ENCODE results near the gene PATJ. TPM values are rescaled to one million over a fixed set of nuclear protein-coding genes. Genes with fewer than 3 reads are reported as not detected.
"Not testable (repeated sequence)": the region's sequence is repeated elsewhere in the genome, so short reads cannot be mapped to it uniquely, and the experiment has no call there.

The PATJ gene
- total RNA-seq, 1 experiment from 2014 or later, result 48.8 TPM

DNA sequence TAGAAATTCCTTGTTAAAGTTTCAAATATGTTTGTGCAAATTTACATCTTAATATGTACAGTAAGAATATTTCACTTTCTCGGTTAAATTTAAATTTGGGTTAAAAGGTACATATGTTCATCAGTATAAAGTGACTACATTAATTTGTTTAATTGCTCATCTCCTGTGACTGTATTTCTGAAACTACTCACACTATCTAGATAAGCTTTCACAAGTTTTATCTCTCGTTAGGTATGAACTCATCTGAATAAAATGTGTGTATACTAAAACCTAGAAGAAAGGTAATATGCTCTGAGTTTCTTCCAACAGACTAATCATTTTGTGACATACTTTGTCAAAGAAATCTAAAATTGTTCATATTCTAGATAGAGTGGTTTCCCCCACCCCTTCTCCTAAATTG is 150.7 kb downstream of the PATJ start:
- Histone ChIP-seq H3K4me3 (replicated peaks in 1 of 2; ENCODE audit: low read depth in 1 of 2, low read length in 2 of 2) (no peak overlapping the region), H3K27ac (ENCODE audit: low read depth, low read length) (no peak overlapping the region), H3K79me2 (ENCODE audit: insufficient read depth, low read length) (no peaks in the 10 kb centered on the region; the same call in 1 of the 2 replicates), H4K20me1 (ENCODE audit: insufficient read depth) (no peaks in the 10 kb centered on the region), H3K36me3 (ENCODE audit: control insufficient read depth in 1 of 2, insufficient read depth in 2 of 2, low read length in 2 of 2) (0 out of 4 replicates have a peak, but pooled peaks cover 0 to 7% of the 10 kb centered on the region in 2 experiments), H3K4me1 (ENCODE audit: control insufficient read depth in 1 of 2, insufficient read depth in 2 of 2, low read length in 2 of 2) (no peaks in the 10 kb centered on the region; a peak in 1 of 4 replicates), H3K9me2 (ENCODE audit: insufficient read depth) (no peaks in the 10 kb centered on the region), H3K9me3 (ENCODE audit: control insufficient read depth in 1 of 2, insufficient read depth in 1 of 2, low read depth in 1 of 2, low read length in 2 of 2) (no peaks in the 10 kb centered on the region; a peak in 1 of 4 replicates), H3K4me2 (ENCODE audit: low read length) (no peak overlapping the region), H3K9ac (ENCODE audit: low read length) (no peak overlapping the region), H3K27me3 (ENCODE audit: insufficient read depth, low read length) (no peaks in the 10 kb centered on the region), H2AFZ (ENCODE audit: low read depth, low read length, poor library complexity, severe bottlenecking) (no peak overlapping the region)
- TF ChIP-seq SP1 (IDR thresholded peaks at IDR 0.05; ENCODE audit: low read depth) (no peak), SRF (IDR thresholded peaks at IDR 0.05; ENCODE audit: low read depth) (no peak), ZNF274 (IDR thresholded peaks at IDR 0.05; ENCODE audit: low read depth, low read length) (no peak), ELF1 (IDR thresholded peaks at IDR 0.05; ENCODE audit: borderline replicate concordance, low read depth) (no peak), CEBPB (IDR thresholded peaks at IDR 0.05; ENCODE audit: low read depth) (no peak), FOSL1 (IDR thresholded peaks at IDR 0.05; ENCODE audit: low read depth) (no peak), JUND (IDR thresholded peaks at IDR 0.05) (no peak), TCF7L2 (IDR thresholded peaks at IDR 0.05; ENCODE audit: borderline replicate concordance, extremely low read depth, insufficient read depth, insufficient read length) (no peak), YY1 (IDR thresholded peaks at IDR 0.05; ENCODE audit: extremely low read depth, insufficient replicate concordance, low read depth, low read length) (no peak)
- TF ChIP-seq, protein P1, sequence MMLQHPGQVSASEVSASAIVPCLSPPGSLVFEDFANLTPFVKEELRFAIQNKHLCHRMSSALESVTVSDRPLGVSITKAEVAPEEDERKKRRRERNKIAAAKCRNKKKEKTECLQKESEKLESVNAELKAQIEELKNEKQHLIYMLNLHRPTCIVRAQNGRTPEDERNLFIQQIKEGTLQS (IDR thresholded peaks at IDR 0.05), result no peak
- TF ChIP-seq, protein P2, sequence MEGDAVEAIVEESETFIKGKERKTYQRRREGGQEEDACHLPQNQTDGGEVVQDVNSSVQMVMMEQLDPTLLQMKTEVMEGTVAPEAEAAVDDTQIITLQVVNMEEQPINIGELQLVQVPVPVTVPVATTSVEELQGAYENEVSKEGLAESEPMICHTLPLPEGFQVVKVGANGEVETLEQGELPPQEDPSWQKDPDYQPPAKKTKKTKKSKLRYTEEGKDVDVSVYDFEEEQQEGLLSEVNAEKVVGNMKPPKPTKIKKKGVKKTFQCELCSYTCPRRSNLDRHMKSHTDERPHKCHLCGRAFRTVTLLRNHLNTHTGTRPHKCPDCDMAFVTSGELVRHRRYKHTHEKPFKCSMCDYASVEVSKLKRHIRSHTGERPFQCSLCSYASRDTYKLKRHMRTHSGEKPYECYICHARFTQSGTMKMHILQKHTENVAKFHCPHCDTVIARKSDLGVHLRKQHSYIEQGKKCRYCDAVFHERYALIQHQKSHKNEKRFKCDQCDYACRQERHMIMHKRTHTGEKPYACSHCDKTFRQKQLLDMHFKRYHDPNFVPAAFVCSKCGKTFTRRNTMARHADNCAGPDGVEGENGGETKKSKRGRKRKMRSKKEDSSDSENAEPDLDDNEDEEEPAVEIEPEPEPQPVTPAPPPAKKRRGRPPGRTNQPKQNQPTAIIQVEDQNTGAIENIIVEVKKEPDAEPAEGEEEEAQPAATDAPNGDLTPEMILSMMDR (IDR thresholded peaks at IDR 0.05 in 2 of 3, conservative IDR thresholded peaks at IDR 0.05 in 1 of 3; ENCODE audit: borderline replicate concordance in 1 of 3, insufficient read depth in 1 of 3, low read depth in 2 of 3, low read length in 2 of 3), result no peak
- TF ChIP-seq, protein P3, sequence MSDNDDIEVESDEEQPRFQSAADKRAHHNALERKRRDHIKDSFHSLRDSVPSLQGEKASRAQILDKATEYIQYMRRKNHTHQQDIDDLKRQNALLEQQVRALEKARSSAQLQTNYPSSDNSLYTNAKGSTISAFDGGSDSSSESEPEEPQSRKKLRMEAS (IDR thresholded peaks at IDR 0.05), result no peak
- TF ChIP-seq, protein P4, sequence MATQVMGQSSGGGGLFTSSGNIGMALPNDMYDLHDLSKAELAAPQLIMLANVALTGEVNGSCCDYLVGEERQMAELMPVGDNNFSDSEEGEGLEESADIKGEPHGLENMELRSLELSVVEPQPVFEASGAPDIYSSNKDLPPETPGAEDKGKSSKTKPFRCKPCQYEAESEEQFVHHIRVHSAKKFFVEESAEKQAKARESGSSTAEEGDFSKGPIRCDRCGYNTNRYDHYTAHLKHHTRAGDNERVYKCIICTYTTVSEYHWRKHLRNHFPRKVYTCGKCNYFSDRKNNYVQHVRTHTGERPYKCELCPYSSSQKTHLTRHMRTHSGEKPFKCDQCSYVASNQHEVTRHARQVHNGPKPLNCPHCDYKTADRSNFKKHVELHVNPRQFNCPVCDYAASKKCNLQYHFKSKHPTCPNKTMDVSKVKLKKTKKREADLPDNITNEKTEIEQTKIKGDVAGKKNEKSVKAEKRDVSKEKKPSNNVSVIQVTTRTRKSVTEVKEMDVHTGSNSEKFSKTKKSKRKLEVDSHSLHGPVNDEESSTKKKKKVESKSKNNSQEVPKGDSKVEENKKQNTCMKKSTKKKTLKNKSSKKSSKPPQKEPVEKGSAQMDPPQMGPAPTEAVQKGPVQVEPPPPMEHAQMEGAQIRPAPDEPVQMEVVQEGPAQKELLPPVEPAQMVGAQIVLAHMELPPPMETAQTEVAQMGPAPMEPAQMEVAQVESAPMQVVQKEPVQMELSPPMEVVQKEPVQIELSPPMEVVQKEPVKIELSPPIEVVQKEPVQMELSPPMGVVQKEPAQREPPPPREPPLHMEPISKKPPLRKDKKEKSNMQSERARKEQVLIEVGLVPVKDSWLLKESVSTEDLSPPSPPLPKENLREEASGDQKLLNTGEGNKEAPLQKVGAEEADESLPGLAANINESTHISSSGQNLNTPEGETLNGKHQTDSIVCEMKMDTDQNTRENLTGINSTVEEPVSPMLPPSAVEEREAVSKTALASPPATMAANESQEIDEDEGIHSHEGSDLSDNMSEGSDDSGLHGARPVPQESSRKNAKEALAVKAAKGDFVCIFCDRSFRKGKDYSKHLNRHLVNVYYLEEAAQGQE (IDR thresholded peaks at IDR 0.05; ENCODE audit: low read depth), result no peak
- intact Hi-C loops (cut with micrococcal nuclease), result no loop called here
- ChIA-PET RAD21 (ENCODE audit: low non-redundant PET in 1 of 2, low total read pairs in 2 of 2, uncharacterized antibody in 2 of 2, unreplicated experiment in 2 of 2) (no interaction called here), POLR2A (no interaction called here), CTCF (no interaction called here)
- no TSS peak for BruUV-seq (replicated peaks)
- DNase-seq (ENCODE audit: low read depth, low spot score), result no peak
- no peak for ATAC-seq

DNA sequence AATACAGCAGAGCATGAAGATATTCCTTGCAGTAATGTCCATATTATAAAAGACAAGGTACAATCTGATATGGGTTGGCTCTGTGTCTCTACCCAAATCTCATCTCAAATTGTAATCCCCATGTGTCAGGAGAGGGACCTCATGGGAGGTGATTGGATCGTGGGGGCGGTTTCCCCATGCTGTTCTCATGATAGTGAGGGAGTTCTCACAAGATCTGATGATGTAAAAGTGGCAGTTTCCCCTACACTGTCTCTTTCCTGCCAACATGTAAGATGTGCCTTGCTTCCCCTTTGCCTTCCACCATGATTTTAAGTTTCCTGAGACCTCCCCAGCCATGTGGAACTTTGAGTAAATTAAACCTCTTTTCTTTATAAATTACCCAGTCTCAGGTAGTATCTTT is 152.0 kb downstream of the PATJ start:
- DNase-seq (ENCODE audit: low read depth, low spot score); ATAC-seq; H3K9ac ChIP-seq (ENCODE audit: low read length); H3K4me2 ChIP-seq (ENCODE audit: low read length); H3K4me3 ChIP-seq (replicated peaks in 1 of 2; ENCODE audit: low read depth in 1 of 2, low read length in 2 of 2); H3K36me3 ChIP-seq (ENCODE audit: control insufficient read depth in 1 of 2, insufficient read depth in 2 of 2, low read length in 2 of 2); H3K79me2 ChIP-seq (ENCODE audit: insufficient read depth, low read length); intact Hi-C loops (cut with micrococcal nuclease); BruUV-seq (replicated peaks); H3K4me1 ChIP-seq (ENCODE audit: control insufficient read depth in 1 of 2, insufficient read depth in 2 of 2, low read length in 2 of 2); H2AFZ ChIP-seq (ENCODE audit: low read depth, low read length, poor library complexity, severe bottlenecking); POLR2A ChIA-PET; H3K27ac ChIP-seq (ENCODE audit: low read depth, low read length); H3K9me2 ChIP-seq (ENCODE audit: insufficient read depth); H3K9me3 ChIP-seq (ENCODE audit: control insufficient read depth in 1 of 2, insufficient read depth in 1 of 2, low read depth in 1 of 2, low read length in 2 of 2); CTCF ChIA-PET; H4K20me1 ChIP-seq (ENCODE audit: insufficient read depth); RAD21 ChIA-PET (ENCODE audit: low non-redundant PET in 1 of 2, low total read pairs in 2 of 2, uncharacterized antibody in 2 of 2, unreplicated experiment in 2 of 2); H3K27me3 ChIP-seq (ENCODE audit: insufficient read depth, low read length): not testable (repeated sequence)
